Endodermal cell (in vitro differentiated cells): ENCODE measurements around the gene TDRD1. TPM values are rescaled to one million over a fixed set of nuclear protein-coding genes. Genes with fewer than 3 reads are reported as not detected.

ENCODE experiments used
- DNase-seq: peaks from one replicate; pipeline ENCODE4 v3.0.0-alpha.2; 2017
- H3K27ac ChIP-seq: 2 replicates; pipeline ENCODE4 v1.5.1; 2013; ENCODE audit warnings: mild to moderate bottlenecking, low read depth, low read length, moderate library complexity
- H3K27me3 ChIP-seq: 2 replicates; pipeline ENCODE4 v1.6.1; 2013; ENCODE audit warnings: mild to moderate bottlenecking, low read length, moderate library complexity; ENCODE audit not compliant: insufficient read depth, control insufficient read depth, poor library complexity, severe bottlenecking
- H3K36me3 ChIP-seq: 2 replicates; pipeline ENCODE4 v1.7.0; 2013; ENCODE audit warnings: mild to moderate bottlenecking, low read length, moderate library complexity; ENCODE audit not compliant: control insufficient read depth, insufficient read depth
- H3K4me1 ChIP-seq: one replicate; pipeline ENCODE4 v1.7.0; 2013; ENCODE audit warnings: low read length; ENCODE audit not compliant: control insufficient read depth, insufficient read depth
- H3K4me3 ChIP-seq: 2 replicates; pipeline ENCODE4 v1.5.1; 2013; ENCODE audit warnings: mild to moderate bottlenecking, low read length, moderate library complexity
- H3K9ac ChIP-seq: 2 replicates; pipeline ENCODE4 v1.6.1; 2013; ENCODE audit warnings: mild to moderate bottlenecking, low read length, moderate library complexity; ENCODE audit not compliant: poor library complexity, severe bottlenecking; ENCODE audit errors: extremely low read depth
- H3K9me3 ChIP-seq: 2 replicates; pipeline ENCODE4 v1.6.1; 2013; ENCODE audit warnings: mild to moderate bottlenecking, low read length, moderate library complexity; ENCODE audit not compliant: control insufficient read depth
- H3K27ac Mint-ChIP-seq: 2 replicates; pipeline ENCODE4 v1.8.0; 2020; ENCODE audit warnings: mixed read lengths
- H3K27me3 Mint-ChIP-seq: 2 replicates; pipeline ENCODE4 v1.8.0; 2021; ENCODE audit warnings: mild to moderate bottlenecking, mixed read lengths; ENCODE audit not compliant: insufficient read depth
- H3K36me3 Mint-ChIP-seq: 2 replicates; pipeline ENCODE4 v1.8.0; 2020; ENCODE audit warnings: low read depth, mixed read lengths
- H3K4me1 Mint-ChIP-seq: 2 replicates; pipeline ENCODE4 v1.8.0; 2020; ENCODE audit warnings: mixed read lengths
- H3K4me3 Mint-ChIP-seq: 2 replicates; pipeline ENCODE4 v1.8.0; 2020; ENCODE audit warnings: mild to moderate bottlenecking, moderate library complexity, mixed read lengths
- H3K9me3 Mint-ChIP-seq: 2 replicates; pipeline ENCODE4 v1.8.0; 2020; ENCODE audit warnings: mild to moderate bottlenecking, mixed read lengths
- WGBS, 2 experiments: methylation state at CpG; one replicate each; pipeline versions ENCODE4 v1.1.5 to v1.1.7; 2013; ENCODE audit warnings: missing lambda C conversion rate in 2 of 2, mixed read lengths in 1 of 2; ENCODE audit not compliant: insufficient coverage in 1 of 2, insufficient read length in 1 of 2; 5-methylcytosine and 5-hydroxymethylcytosine counted together
- total RNA-seq, 2 donors: library from RNA; stranded (reverse); fragmentation: NEBNext Ultra II Directional in 1 of 2; extraction: Animal tissue kit (Norgen Biotek cat#: 25700) in 1 of 2; gene quantifications; 2 replicates in 1 of 2; 3 replicates in 1 of 2; pipeline ENCODE4 v1.2.1, GENCODE V29; 2021
- TF ChIP-seq, protein P1 (sequence below): fragments of 200-600 bp; sonication (generic); conservative IDR thresholded peaks from 2 replicates; pipeline ENCODE4 v1.5.0; 2021; ENCODE audit warnings: antibody characterized with exemption, mild to moderate bottlenecking

TDRD1 gene
- total RNA-seq, 2 donors from 2014 or later, result 0.09 to 0.15 TPM

- no peaks in the 10 kb centered on the region for H3K36me3 ChIP-seq
- no peaks in the 10 kb centered on the region for H3K27me3 Mint-ChIP-seq
- TF ChIP-seq, protein P1, sequence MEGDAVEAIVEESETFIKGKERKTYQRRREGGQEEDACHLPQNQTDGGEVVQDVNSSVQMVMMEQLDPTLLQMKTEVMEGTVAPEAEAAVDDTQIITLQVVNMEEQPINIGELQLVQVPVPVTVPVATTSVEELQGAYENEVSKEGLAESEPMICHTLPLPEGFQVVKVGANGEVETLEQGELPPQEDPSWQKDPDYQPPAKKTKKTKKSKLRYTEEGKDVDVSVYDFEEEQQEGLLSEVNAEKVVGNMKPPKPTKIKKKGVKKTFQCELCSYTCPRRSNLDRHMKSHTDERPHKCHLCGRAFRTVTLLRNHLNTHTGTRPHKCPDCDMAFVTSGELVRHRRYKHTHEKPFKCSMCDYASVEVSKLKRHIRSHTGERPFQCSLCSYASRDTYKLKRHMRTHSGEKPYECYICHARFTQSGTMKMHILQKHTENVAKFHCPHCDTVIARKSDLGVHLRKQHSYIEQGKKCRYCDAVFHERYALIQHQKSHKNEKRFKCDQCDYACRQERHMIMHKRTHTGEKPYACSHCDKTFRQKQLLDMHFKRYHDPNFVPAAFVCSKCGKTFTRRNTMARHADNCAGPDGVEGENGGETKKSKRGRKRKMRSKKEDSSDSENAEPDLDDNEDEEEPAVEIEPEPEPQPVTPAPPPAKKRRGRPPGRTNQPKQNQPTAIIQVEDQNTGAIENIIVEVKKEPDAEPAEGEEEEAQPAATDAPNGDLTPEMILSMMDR, result no peak
- no peak overlapping the region for H3K9ac ChIP-seq
- no peaks in the 10 kb centered on the region for H3K9me3 ChIP-seq
- H3K27ac ChIP-seq, result no peak overlapping the region
- H3K27me3 ChIP-seq, result no peaks in the 10 kb centered on the region
- H3K4me1 ChIP-seq, result no peaks in the 10 kb centered on the region
- H3K9me3 Mint-ChIP-seq, result no peaks in the 10 kb centered on the region
- H3K4me1 Mint-ChIP-seq, result no peaks in the 10 kb centered on the region
- no peak overlapping the region for H3K27ac Mint-ChIP-seq
- no peak for DNase-seq
- no peak overlapping the region for H3K4me3 ChIP-seq
- no peaks in the 10 kb centered on the region for H3K36me3 Mint-ChIP-seq
- 89% methylated on average over 2 of the region's 2 CpGs; no CpG with 5 or more reads in 1 of the 2 experiments for WGBS, 2 experiments
- H3K4me3 Mint-ChIP-seq, result no peak overlapping the region
These were observed 15.9 kb downstream of the TDRD1 start for GRCh38 chr10:114195079-114195478.

- Mint-ChIP-seq H3K4me3 (no peak overlapping the region), H3K27me3 (no peaks in the 10 kb centered on the region), H3K9me3 (no peaks in the 10 kb centered on the region), H3K4me1 (no peaks in the 10 kb centered on the region), H3K27ac (no peak overlapping the region), H3K36me3 (no peaks in the 10 kb centered on the region)
- Histone ChIP-seq H3K9ac (no peak overlapping the region), H3K27me3 (no peaks in the 10 kb centered on the region), H3K36me3 (no peaks in the 10 kb centered on the region), H3K9me3 (no peaks in the 10 kb centered on the region), H3K4me3 (no peak overlapping the region), H3K27ac (no peak overlapping the region), H3K4me1 (no peaks in the 10 kb centered on the region)
- TF ChIP-seq, protein P1, result no peak
- 89% methylated on average over 4 of the region's 4 CpGs; no CpG with 5 or more reads in 1 of the 2 experiments for WGBS, 2 experiments
- DNase-seq, result no peak
These were observed 20.1 kb downstream of the TDRD1 start for GRCh38 chr10:114199239-114199638.

- Mint-ChIP-seq H3K27ac (no peak overlapping the region), H3K36me3 (no peaks in the 10 kb centered on the region), H3K4me1 (no peaks in the 10 kb centered on the region), H3K9me3 (no peaks in the 10 kb centered on the region), H3K27me3 (no peaks in the 10 kb centered on the region), H3K4me3 (no peak overlapping the region)
- 89 to 100% methylated on average over 2 to 3 of the region's 3 CpGs for WGBS, 2 experiments
- no peaks in the 10 kb centered on the region for H3K36me3 ChIP-seq
- H3K9me3 ChIP-seq, result no peaks in the 10 kb centered on the region
- H3K4me3 ChIP-seq, result no peak overlapping the region
- H3K27ac ChIP-seq, result no peak overlapping the region
- no peaks in the 10 kb centered on the region for H3K27me3 ChIP-seq
- no peak overlapping the region for H3K9ac ChIP-seq
- H3K4me1 ChIP-seq, result no peaks in the 10 kb centered on the region
- no peak for DNase-seq
- TF ChIP-seq, protein P1, result no peak
These were observed 23.7 kb downstream of the TDRD1 start for GRCh38 chr10:114202812-114203211.
